GM18909 (cell line): Measurements from ENCODE around the gene AADAT.
"Not testable (repeated sequence)": the region's sequence is repeated elsewhere in the genome, so short reads cannot be mapped to it uniquely, and the experiment has no call there.

Experiments
- ATAC-seq: cut with Tn5 transposase; IDR thresholded peaks from one replicate; pipeline ENCODE4 v1.9.1; 2021; ENCODE audit warnings: mild to moderate bottlenecking; ENCODE audit not compliant: unreplicated experiment, poor library complexity

AADAT gene

DNA sequence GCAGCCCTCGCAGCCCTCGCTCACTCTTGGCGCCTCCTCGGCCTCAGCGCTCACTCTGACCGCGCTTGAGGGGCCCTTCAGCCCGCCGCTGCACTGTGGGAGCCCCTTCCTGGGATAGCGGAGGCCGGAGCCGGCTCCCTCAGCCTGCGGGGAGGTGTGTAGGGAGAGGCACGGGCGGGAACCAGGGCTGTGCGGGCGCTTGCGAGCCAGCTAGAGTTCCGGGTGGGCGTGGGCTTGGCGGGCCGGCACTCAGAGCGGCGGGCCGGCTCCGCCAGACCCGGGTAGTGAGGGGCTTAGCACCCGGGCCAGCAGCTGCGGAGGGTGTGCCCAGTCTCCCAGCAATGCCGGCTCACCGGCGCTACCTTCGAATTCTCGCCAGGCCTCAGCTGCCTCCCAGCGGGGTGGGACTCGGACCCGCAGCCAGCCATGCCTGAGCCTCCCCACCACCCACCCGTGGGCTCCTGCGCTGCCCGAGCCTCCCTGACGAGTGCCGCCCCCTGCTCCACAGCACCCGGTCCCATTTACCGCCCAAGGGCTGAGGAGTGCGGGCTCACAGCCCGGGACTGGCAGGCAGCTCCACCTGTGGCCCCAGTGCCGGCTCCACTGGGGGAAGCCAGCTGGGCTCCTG lies 1.4 kb upstream of the AADAT start:
- no peak for ATAC-seq

GRCh38 chr4:170090352-170091052 lies 746 bp upstream of the AADAT start:
- ATAC-seq: no peak

DNA sequence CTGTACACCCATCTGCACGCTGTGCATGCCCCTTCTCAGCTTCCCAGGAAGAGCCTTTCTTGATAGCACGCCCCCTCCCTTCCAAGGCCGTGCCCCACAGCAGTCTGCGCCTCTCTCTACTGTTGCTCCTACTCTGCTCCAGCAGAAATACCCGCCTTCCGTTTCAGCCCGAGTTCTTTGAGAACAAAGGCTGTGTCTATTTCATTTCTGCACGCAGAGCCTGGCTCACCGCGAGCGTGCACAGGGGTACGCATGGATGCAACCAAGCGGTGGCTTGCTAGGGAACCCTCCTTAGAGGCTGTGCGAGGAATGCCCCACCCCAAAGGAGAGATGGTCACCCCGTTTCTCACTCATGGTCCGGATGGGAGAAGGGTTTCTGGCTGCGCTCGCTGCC lies 485 bp downstream of the AADAT start:
- peak; percentile 27 for ATAC-seq

- ATAC-seq: no peak
These were observed 1.0 kb downstream of the AADAT start for GRCh38 chr4:170088716-170089115.

GRCh38 chr4:170087163-170087700 lies 2.5 kb downstream of the AADAT start:
- no peak for ATAC-seq

GRCh38 chr4:170083541-170083940 lies 6.2 kb downstream of the AADAT start:
- no peak for ATAC-seq

DNA sequence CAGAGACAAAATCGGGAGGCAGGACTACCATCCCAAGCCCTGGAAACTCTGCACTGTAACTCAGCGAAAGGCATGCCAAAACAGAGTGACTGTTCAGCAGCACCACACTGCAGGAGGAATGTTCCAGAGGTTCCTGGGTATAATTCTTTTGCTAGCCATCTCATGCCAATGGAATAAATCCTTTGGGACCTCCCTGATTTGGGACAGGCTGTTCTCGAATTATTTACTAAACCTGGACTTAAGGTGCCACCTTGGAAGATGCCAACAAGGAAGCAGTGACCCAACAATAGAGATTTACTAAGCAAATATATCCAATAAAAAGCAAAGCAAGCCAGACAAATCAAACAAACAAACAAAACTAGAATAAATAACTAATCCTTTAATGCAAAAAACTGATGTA lies 9.3 kb downstream of the AADAT start:
- no peak for ATAC-seq

GRCh38 chr4:170079981-170080380 lies 9.8 kb downstream of the AADAT start:
- no peak for ATAC-seq

DNA sequence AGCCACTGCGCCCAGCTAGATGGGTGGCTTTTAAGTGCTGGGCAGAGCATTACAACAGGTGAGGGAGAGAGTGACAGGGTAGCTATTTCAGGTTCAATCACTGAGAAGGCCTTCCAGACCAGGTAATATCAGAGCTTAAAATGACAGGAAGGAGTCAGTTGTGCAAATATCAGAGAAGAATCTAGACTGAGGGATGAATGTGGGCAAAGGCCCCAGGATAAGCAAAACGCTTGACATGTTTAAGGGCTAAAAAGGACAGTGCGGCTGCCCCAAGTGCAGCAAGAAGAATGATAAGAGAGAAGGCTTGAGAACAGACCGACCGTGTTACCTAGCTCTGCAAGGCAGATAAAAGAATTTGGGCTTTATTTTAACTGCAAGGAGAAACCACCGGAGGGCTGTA lies 18.6 kb downstream of the AADAT start:
- ATAC-seq: no peak

- no peak for ATAC-seq
These were observed 21.2 kb downstream of the AADAT start for GRCh38 chr4:170068438-170069128.

DNA sequence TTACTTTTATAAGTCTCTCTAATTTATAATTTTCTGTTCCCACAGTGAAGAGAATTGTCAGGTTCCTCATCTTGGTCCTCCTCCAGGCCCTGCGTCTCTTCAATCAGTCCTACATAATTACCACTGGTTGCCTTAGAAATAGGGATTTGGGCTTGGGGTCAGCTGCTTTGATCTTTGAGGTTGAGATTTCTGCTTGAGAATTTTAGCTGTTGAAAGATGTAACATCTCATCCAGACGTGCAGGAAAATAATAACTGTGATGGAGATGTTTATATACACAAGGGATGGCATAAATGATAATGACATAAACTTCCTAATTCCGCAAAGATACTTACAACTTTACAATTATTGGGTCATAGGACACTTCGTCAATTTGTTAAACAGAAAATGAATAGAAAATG lies 30.3 kb downstream of the AADAT start:
- no peak for ATAC-seq

DNA sequence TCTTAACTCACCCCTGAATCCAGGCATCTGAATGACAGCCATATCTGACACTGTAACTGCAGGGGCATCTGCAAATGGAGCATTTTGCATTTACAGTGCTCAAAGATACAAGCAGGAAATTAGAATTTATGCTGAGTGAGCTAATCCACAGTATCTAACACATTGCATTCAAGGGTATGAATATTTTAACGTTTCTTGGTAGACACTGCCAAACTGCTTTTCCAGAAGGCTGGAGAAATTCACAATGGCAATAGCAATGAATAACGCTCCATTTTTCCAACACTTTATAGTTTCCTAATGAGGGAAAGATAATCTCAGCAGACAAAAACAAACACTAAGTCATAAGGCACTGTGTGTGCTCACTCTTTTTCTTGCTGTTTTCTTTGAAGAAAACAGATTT lies 30.9 kb downstream of the AADAT start:
- no peak for ATAC-seq

- no peak for ATAC-seq
These were observed 31.9 kb downstream of the AADAT start for GRCh38 chr4:170057866-170058265.

DNA sequence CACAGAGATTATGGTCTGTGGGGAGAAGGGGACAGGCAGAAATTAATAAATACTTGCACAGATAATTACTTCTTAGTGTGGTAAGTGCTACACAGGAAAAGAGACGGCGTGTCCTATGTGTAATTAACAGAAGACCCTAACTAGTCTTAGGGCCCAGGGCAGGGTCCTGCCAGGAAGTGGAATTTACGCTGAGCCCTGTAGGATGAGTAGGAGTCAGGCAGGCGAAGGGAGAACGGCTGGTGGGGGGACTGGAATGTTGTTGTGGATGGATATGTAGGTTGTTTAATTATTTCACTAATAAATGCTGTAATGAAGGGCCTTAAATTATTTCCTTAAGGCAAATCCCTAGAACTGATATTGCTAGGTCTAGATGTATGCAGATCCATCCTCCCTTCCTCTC lies 36.8 kb downstream of the AADAT start:
- no peak for ATAC-seq

DNA sequence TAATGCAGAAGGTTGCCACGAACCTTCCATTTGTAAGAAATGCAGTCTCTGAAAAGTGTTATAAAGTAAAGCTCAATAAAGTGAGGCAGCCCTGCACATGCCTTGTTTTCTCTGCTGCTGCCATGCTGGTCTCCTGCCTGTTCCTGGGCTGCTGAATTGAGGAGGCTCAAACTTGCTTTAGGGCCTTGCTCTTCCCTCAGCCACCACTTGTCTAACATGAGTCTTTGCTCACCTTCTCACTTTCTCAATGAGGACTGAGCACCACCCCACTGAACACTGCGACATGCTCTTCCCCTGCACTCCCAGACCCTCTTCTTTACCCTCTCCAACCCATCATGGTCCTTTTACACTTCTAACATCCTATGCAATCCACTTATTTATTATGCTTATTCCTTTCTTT lies 38.4 kb downstream of the AADAT start:
- no peak for ATAC-seq

DNA sequence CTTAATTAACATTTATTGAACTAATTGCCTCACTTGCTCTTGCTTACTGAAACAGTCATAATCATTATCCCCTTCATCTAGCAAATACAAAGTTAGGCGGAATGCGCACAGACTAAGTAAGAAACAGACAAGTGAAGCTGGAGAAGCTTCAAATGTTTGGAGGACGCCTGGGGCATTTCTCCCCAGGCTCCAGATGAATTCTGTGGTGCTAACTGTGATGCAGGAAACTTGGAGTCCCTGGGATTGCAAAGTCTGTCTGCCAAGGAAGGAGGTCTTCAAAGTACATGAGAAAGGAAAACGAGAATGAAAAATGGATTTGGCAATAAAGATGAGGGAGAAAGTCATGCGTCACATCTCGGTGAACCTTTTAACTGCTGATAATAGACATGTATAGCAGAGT lies 40.0 kb downstream of the AADAT start:
- no peak for ATAC-seq

- no peak for ATAC-seq
These were observed 41.9 kb downstream of the AADAT start for GRCh38 chr4:170047771-170048354.

DNA sequence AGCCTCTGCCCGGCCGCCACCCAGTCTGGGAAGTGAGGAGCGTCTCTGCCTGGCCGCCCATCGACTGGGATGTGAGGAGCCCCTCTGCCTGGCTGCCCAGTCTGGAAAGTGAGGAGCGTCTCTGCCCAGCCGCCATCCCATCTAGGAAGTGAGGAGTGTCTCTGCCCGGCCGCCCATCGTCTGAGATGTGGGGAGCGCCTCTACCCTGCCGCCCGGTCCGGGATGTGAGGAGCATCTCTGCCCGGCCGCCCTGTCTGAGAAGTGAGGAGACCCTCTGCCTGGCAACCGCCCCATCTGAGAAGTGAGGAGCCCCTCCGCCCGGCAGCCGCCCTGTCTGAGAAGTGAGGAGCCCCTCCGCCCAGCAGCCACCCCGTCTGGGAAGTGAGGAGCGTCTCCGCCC lies 43.6 kb downstream of the AADAT start:
- not testable (repeated sequence) for ATAC-seq

GRCh38 chr4:170040031-170040680 lies 49.6 kb downstream of the AADAT start:
- no peak for ATAC-seq

DNA sequence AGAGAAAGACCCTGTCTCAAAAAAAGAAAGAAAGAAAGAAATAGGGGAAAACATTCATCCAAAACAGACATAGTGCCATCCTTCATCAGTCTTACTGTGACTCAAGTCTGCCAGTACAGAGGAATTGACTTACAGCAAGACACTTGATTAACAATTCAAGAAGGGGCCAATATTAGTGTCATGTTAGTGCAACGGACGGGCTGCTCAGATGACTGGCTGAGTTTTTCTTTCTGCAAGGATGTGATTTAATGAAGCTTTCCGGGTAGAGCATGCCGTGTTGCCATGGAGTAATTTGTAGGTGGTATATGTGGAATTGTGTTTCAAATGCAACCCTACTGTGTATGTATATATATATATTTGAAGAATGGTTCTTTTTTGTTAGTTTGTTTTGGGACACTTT lies 51.0 kb downstream of the AADAT start:
- ATAC-seq: no peak

DNA sequence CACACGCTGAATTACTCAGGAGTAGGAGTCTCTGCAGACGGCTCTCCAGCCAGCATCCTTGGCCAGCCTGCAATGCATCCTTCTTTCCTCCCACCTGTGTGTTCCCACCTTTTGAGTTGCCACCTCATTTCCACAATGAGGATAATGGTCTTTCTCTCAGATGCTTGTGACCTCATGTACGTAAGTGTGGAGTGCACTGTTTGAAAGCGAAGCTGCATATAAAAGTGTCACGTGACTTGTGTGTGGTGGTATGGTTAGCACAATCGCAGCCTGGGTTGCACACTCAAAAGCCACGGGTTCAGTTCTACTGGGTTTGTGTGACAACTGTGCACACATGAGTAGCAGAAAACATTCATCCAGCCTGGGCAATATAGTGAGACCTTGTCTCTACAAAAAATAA lies 51.5 kb downstream of the AADAT start:
- no peak for ATAC-seq
